ENCODE results near the gene HLA-DPB1. TPM values are rescaled to one million over a fixed set of nuclear protein-coding genes. Genes with fewer than 3 reads are reported as not detected.

HLA-DPB1 gene
- polyA plus RNA-seq, 2 of the 4 experiments (the other 2 are of a cell fraction): not detected

DNA sequence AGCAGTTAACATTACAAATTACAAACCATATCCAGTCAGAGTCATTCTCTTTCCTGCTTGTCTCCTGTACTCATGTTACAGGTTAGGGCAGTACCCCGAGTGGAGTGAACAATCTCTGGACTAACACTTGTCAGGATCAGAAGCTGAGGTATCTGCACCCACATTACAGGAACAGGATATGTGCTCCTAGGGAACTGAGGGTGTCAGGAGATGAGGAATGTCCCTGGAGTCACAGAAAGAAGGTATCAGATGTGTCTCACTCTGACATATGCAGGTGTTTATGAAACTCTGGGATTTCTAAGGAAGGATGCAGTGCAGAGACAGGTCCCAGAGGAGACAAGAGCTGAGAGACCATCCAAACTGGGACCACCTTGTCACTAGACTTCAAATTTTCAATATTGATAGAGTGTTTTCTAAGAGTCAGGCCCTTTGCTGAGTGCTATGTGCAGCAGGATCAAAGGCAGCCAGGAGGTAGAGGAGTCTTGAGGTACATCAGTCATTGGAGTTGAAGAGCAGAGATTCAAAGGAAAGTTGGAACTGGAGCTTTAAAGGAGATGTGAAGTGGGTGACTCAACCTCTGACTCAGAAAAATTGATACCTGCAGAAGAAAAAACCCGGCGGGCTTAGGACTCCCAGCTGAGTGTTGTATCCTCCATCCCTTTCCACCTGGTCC, 12.6 kb downstream of the HLA-DPB1 start:
- no peak for DNase-seq (ENCODE audit: low read depth in 1 of 2, low spot score in 1 of 2)
- no peak for ATAC-seq
- 0% methylated on average over 3 of the region's 3 CpGs for WGBS (ENCODE audit: missing lambda C conversion rate)
- H3K27ac ChIP-seq: no peak overlapping the region
- ChIA-PET POLR2A (no interaction called here), CTCF (no interaction called here)
- no peaks in the 10 kb centered on the region for H3K4me1 ChIP-seq
- no peak for FAIRE-seq
- no peak overlapping the region for H3K4me2 ChIP-seq
- TF ChIP-seq HMGXB4 (CRISPR knock-in tag; IDR thresholded peaks at IDR 0.05; ENCODE audit: borderline replicate concordance) (no peak), FOXS1 (CRISPR knock-in tag; IDR thresholded peaks at IDR 0.05) (no peak), EHMT2 (IDR thresholded peaks at IDR 0.05; ENCODE audit: low read depth) (no peak), ELK1 (IDR thresholded peaks at IDR 0.05; ENCODE audit: low read depth, low read length) (no peak), HOXA7 (CRISPR knock-in tag; IDR thresholded peaks at IDR 0.05) (no peak), KDM1A (IDR thresholded peaks at IDR 0.05; ENCODE audit: low read depth) (no peak), POLR2AphosphoS2 (conservative IDR thresholded peaks at IDR 0.05; ENCODE audit: low read length) (no peak), KDM5A (IDR thresholded peaks at IDR 0.05) (no peak), JUN (IDR thresholded peaks at IDR 0.05) (no peak), NFE2L2 (conservative IDR thresholded peaks at IDR 0.05; ENCODE audit: low read length) (no peak), EP300 (IDR thresholded peaks at IDR 0.05) (no peak), HOXB5 (CRISPR knock-in tag; IDR thresholded peaks at IDR 0.05) (no peak), MYC (IDR thresholded peaks at IDR 0.05; ENCODE audit: borderline replicate concordance, low read length) (no peak), FOSB (CRISPR knock-in tag; IDR thresholded peaks at IDR 0.05) (no peak), SREBF2 (IDR thresholded peaks at IDR 0.05) (no peak)
- TF ChIP-seq, protein P1, sequence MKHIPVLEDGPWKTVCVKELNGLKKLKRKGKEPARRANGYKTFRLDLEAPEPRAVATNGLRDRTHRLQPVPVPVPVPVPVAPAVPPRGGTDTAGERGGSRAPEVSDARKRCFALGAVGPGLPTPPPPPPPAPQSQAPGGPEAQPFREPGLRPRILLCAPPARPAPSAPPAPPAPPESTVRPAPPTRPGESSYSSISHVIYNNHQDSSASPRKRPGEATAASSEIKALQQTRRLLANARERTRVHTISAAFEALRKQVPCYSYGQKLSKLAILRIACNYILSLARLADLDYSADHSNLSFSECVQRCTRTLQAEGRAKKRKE (CRISPR knock-in tag; IDR thresholded peaks at IDR 0.05; ENCODE audit: low read depth): no peak
- TF ChIP-seq, protein P2, sequence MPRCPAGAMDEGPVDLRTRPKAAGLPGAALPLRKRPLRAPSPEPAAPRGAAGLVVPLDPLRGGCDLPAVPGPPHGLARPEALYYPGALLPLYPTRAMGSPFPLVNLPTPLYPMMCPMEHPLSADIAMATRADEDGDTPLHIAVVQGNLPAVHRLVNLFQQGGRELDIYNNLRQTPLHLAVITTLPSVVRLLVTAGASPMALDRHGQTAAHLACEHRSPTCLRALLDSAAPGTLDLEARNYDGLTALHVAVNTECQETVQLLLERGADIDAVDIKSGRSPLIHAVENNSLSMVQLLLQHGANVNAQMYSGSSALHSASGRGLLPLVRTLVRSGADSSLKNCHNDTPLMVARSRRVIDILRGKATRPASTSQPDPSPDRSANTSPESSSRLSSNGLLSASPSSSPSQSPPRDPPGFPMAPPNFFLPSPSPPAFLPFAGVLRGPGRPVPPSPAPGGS (IDR thresholded peaks at IDR 0.05): no peak
- H3K9me3 ChIP-seq: no peaks in the 10 kb centered on the region
- H3K4me3 ChIP-seq: no peak overlapping the region

GRCh38 chr6:33088931-33089620, 13.3 kb downstream of the HLA-DPB1 start:
- ATAC-seq (no peak), DNase-seq (ENCODE audit: low read depth in 1 of 2, low spot score in 1 of 2) (no peak), FAIRE-seq (no peak)
- Histone ChIP-seq H3K4me3 (no peak overlapping the region), H3K9me3 (no peaks in the 10 kb centered on the region), H3K4me2 (no peak overlapping the region), H3K27ac (no peak overlapping the region), H3K4me1 (no peaks in the 10 kb centered on the region)
- 18% methylated on average over 6 of the region's 6 CpGs for WGBS (ENCODE audit: missing lambda C conversion rate)
- CTCF ChIA-PET: no interaction called here
- POLR2A ChIA-PET: no interaction called here
- no peak for TF ChIP-seq MYC (IDR thresholded peaks at IDR 0.05; ENCODE audit: borderline replicate concordance, low read length)
- no peak for TF ChIP-seq HDAC2 (IDR thresholded peaks at IDR 0.05)
- no peak for TF ChIP-seq NFE2L2 (conservative IDR thresholded peaks at IDR 0.05; ENCODE audit: low read length)
- TF ChIP-seq, protein P1 (CRISPR knock-in tag; IDR thresholded peaks at IDR 0.05; ENCODE audit: low read depth): no peak
- no peak for TF ChIP-seq CBX8 (IDR thresholded peaks at IDR 0.05)
- TF ChIP-seq FOSB (CRISPR knock-in tag; IDR thresholded peaks at IDR 0.05): no peak
- no peak for TF ChIP-seq JUNB (IDR thresholded peaks at IDR 0.05)
- TF ChIP-seq KDM5A (IDR thresholded peaks at IDR 0.05): no peak
- no peak for TF ChIP-seq MAX (IDR thresholded peaks at IDR 0.05)
- TF ChIP-seq PHF8 (IDR thresholded peaks at IDR 0.05; ENCODE audit: borderline replicate concordance, low read depth): no peak
- no peak for TF ChIP-seq HMGXB4 (CRISPR knock-in tag; IDR thresholded peaks at IDR 0.05; ENCODE audit: borderline replicate concordance)
- TF ChIP-seq FOSL2 (IDR thresholded peaks at IDR 0.05): no peak
- no peak for TF ChIP-seq FOSL2 (CRISPR knock-in tag; IDR thresholded peaks at IDR 0.05)
- no peak for TF ChIP-seq TFCP2L1 (CRISPR knock-in tag; IDR thresholded peaks at IDR 0.05)
- no peak for TF ChIP-seq HOXA7 (CRISPR knock-in tag; IDR thresholded peaks at IDR 0.05)
- no peak for TF ChIP-seq USF2 (IDR thresholded peaks at IDR 0.05)
- TF ChIP-seq RCOR1 (IDR thresholded peaks at IDR 0.05; ENCODE audit: low read depth, low read length): no peak
- no peak for TF ChIP-seq EHF (CRISPR knock-in tag; IDR thresholded peaks at IDR 0.05)

All from A549 (cell line).